ENCODE data around the gene IGF2.
A peak's percentile ranks its signal among the peaks of the same experiment; 100 is the strongest.

IGF2 gene

GRCh38 chr11:2139621-2140337 is 590 bp upstream of the IGF2 start:
- no peak overlapping the region for H3K4me3 ChIP-seq (ENCODE audit: low read length)
- DNase-seq (ENCODE audit: low read depth, low spot score), result no peak

GRCh38 chr11:2138431-2139122 is 612 bp downstream of the IGF2 start:
- H3K4me3 ChIP-seq (ENCODE audit: low read length), result no peak overlapping the region
- DNase-seq (ENCODE audit: low read depth, low spot score), result no peak

GRCh38 chr11:2138068-2138430 is 1.1 kb downstream of the IGF2 start:
- DNase-seq (ENCODE audit: low read depth, low spot score), result no peak
- H3K4me3 ChIP-seq (ENCODE audit: low read length), result no peak overlapping the region

- no peak for DNase-seq (ENCODE audit: low read depth, low spot score)
- H3K4me3 ChIP-seq (ENCODE audit: low read length), result no peak overlapping the region
Measured at GRCh38 chr11:2137202-2138067, 1.8 kb downstream of the IGF2 start.

GRCh38 chr11:2136952-2137201 is 2.3 kb downstream of the IGF2 start:
- no peak for DNase-seq (ENCODE audit: low read depth, low spot score)
- no peak overlapping the region for H3K4me3 ChIP-seq (ENCODE audit: low read length)

- DNase-seq (ENCODE audit: low read depth, low spot score), result no peak
- H3K4me3 ChIP-seq (ENCODE audit: low read length), result no peak overlapping the region
Measured at GRCh38 chr11:2136209-2136951, 2.8 kb downstream of the IGF2 start.

GRCh38 chr11:2135648-2136201 is 3.5 kb downstream of the IGF2 start:
- no peak for DNase-seq (ENCODE audit: low read depth, low spot score)
- H3K4me3 ChIP-seq (ENCODE audit: low read length), result no peak overlapping the region

GRCh38 chr11:2135018-2135569 is 4.1 kb downstream of the IGF2 start:
- H3K4me3 ChIP-seq (ENCODE audit: low read length), result no peak overlapping the region
- no peak for DNase-seq (ENCODE audit: low read depth, low spot score)

- no peak overlapping the region for H3K4me3 ChIP-seq (ENCODE audit: low read length)
- peak; percentile 39 for DNase-seq (ENCODE audit: low read depth, low spot score)
Measured at GRCh38 chr11:2134022-2135010, 4.9 kb downstream of the IGF2 start.

- H3K4me3 ChIP-seq (ENCODE audit: low read length), result no peak overlapping the region
- DNase-seq (ENCODE audit: low read depth, low spot score), result no peak
Measured at GRCh38 chr11:2133241-2134021, 5.8 kb downstream of the IGF2 start.

GRCh38 chr11:2132874-2133240 is 6.3 kb downstream of the IGF2 start:
- no peak for DNase-seq (ENCODE audit: low read depth, low spot score)

GRCh38 chr11:2132246-2132645 is 6.9 kb downstream of the IGF2 start:
- no peak overlapping the region for H3K4me3 ChIP-seq (ENCODE audit: low read length)
- no peak for DNase-seq (ENCODE audit: low read depth, low spot score)

More at GRCh38 chr11:2132874-2133240, 6.3 kb downstream of the IGF2 start:
- H3K4me3 ChIP-seq (ENCODE audit: low read length), result no peak overlapping the region

- DNase-seq (ENCODE audit: low read depth, low spot score), result no peak
- H3K4me3 ChIP-seq (ENCODE audit: low read length), result no peak overlapping the region
Measured at GRCh38 chr11:2131371-2132236, 7.6 kb downstream of the IGF2 start.

- no peak overlapping the region for H3K4me3 ChIP-seq (ENCODE audit: low read length)
- DNase-seq (ENCODE audit: low read depth, low spot score), result no peak
Measured at GRCh38 chr11:2130881-2131352, 8.3 kb downstream of the IGF2 start.

GRCh38 chr11:2129699-2130366 is 9.4 kb downstream of the IGF2 start:
- no peak for DNase-seq (ENCODE audit: low read depth, low spot score)
- no peak overlapping the region for H3K4me3 ChIP-seq (ENCODE audit: low read length)

GRCh38 chr11:2129308-2129698 is 9.9 kb downstream of the IGF2 start:
- no peak overlapping the region for H3K4me3 ChIP-seq (ENCODE audit: low read length)
- no peak for DNase-seq (ENCODE audit: low read depth, low spot score)

Measured in Jurkat, Clone E6-1 (cell line).